ENCODE data around the gene FXYD6. TPM values are rescaled to one million over a fixed set of nuclear protein-coding genes. Genes with fewer than 3 reads are reported as not detected.

The FXYD6 gene
- polyA plus RNA-seq, 3 donors = 111 to 141 (median 136) TPM

GRCh38 chr11:117913736-117914397 lies 37.4 kb upstream of the FXYD6 start:
- no peak for DNase-seq

GRCh38 chr11:117912497-117912896 lies 36.0 kb upstream of the FXYD6 start:
- DNase-seq = no peak

DNA sequence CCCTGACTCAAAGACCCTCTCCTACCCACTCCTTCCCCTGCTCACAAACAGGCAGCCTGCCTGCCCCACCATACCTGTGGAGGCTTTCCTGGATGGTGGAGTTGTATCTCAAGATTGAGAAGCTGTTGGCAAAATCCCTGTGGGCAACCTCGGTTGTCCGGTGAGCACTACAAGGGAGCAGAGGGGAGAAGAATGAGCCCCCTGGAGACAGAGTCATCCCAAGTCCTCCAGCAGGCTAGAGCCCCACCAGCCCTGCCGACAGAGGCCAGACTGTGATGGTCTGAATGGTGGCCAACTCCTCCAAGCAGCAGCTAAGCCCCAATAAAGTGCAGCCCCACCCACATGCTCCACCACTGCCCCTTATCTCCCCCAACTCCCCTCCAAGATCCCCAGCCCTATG lies 35.2 kb upstream of the FXYD6 start:
- no peak for DNase-seq

GRCh38 chr11:117910941-117911655 lies 34.6 kb upstream of the FXYD6 start:
- no peak for DNase-seq

DNA sequence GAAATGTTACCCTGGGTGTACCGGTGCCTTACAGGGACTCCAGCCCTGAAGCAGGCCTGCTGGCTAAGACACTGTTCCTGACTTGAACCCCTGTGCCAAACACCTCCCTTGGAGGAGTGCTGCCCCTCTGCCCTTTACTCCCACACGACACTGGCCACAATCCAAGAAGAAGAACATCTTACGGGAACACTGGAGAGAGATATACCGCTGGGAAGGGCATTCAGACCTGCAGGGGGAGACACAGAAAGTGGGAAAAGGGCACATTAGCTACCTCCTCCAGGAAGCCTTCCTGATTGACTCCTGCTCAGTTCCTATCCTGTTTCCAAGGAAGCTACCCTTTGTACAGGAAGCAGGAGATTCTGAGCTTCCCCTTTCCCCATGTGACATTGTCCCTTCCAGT lies 34.1 kb upstream of the FXYD6 start:
- no peak for DNase-seq

- no peak for DNase-seq
Observed at GRCh38 chr11:117909611-117910382, 33.3 kb upstream of the FXYD6 start.

DNA sequence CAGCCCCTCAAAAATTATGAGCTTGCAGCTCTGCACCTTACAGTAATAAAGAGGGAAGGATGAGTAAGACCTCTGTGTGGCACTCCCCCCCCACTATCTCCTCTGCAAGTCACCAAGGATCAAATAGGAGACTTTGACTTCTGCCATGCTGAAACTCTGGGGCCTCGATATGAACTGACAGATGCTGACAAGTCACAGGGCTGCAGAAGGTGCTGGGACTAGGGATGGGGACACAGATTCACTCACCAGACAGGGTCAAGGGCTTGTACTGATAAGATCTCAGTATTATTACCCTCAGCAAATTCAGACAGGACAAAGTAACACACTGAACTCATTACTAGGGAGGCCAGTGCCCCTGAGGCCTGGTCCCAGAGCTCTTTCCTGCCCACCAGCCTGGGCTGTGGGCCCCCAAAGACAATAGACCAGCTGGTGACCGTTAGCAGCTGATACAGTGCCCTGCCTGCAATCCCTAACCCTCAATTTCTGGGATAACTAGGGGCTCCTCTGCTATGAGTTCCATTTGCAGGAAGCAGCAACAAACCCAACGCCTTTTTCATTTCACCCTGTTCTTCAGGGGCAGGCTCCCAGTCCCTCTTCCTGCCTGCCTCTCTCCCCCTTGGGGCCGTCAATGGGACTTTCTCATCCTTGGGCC lies 32.6 kb upstream of the FXYD6 start:
- no peak for DNase-seq

DNA sequence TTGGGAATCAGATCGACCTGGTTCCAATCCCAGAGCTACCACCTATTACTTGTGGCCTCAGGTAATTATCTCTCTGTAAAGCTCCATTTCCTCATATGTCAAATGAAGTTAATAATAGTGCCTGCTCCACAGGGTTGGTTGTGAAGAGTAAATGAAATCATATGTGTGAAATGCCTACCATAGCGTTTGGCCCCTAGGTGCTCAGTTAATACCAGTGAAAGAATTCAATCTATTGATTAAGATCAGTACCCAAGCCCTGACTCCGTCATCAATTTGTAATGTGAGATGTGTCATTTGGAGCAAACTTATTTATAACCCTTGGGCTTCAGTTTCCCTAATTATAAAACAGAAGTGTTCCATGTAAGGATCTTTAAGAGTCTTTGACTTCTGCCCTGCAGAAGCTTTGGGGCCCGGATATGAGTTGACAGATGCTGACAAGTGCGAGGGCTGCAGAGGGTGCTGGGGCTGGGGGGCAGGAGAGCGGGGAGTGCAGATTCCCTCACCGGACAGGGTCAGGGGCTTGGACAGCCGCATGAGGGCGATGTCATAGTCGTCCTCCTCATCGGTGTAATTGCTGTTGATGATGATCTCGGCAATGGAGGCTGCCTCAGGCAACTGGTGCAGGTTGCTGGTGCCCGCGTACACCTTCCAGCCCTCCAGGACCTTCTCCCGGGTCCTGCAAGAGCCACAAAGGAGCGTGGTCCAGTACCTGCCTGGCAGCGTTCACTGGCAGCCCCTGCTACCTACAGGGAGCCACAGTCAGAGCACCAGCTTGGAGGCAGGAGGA lies 31.8 kb upstream of the FXYD6 start:
- no peak for DNase-seq

GRCh38 chr11:117907276-117908108 lies 31.0 kb upstream of the FXYD6 start:
- peak; percentile 81 for DNase-seq

GRCh38 chr11:117906710-117907109 lies 30.3 kb upstream of the FXYD6 start:
- no peak for DNase-seq

- no peak for DNase-seq
Observed at GRCh38 chr11:117906126-117906525, 29.7 kb upstream of the FXYD6 start.

GRCh38 chr11:117905524-117905923 lies 29.1 kb upstream of the FXYD6 start:
- DNase-seq = no peak

DNA sequence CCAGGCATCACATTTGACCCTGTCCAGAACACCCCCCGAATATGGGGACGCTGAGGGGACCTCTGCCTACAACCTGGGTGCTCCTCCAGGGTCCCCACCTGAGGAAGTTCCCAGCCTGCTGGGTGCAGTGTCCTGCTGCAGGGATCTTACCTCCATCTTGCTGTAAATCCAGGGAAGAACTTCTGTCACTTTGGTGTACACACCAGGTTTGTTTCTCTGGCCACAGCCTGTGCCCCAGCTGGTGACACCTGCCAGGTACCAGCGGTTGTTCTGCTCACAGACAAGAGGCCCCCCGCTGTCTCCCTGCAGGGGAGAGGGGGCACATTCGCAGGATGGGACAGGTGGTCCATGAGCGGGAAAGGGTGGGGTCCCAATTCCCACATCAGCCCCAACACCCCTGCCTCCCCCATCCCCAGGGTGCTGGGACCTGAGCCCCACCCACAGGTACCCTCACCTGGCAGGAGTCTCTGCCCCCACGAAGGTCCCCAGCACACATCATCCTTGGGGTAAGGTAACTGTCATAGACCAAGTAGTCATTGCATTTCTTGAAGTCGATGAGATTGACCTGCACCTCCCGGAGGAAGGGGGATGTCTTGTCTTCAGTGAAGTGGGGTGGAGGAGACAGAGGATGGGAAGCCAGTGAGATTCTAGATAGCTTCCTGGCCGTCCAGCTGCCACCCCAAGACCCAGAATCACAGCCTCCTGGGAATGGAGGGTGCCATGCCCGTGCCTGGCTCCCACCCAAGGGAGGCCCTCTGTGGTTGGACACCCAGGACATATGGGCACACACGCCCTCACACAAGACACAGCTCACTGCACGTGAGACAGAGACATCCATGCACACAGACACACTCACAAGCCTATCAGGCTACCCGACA lies 27.3 kb upstream of the FXYD6 start:
- no peak for DNase-seq

GRCh38 chr11:117902001-117902845 lies 25.8 kb upstream of the FXYD6 start:
- DNase-seq = no peak

DNA sequence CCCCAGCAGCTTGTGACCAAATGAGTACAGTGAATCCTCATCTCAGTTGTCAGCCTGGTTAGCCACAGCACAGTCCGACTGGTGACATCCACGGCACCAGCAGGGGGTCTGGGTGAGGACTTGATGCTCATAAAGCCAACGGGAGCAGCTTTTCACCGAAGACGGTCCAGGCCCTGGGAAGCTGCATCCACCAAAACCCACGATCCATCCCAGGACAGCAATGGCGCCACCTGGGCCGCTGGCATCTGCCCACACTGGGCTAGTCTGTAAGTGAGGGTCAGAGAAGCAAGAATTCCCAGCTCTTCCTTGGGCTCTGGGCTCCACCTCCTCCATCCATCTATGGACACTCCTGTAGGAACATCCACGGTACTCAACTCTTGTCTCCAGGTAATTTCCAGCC lies 25.1 kb upstream of the FXYD6 start:
- DNase-seq = no peak

- DNase-seq = no peak
Observed at GRCh38 chr11:117900720-117901440, 24.4 kb upstream of the FXYD6 start.

- no peak for DNase-seq
Observed at GRCh38 chr11:117900121-117900648, 23.7 kb upstream of the FXYD6 start.

DNA sequence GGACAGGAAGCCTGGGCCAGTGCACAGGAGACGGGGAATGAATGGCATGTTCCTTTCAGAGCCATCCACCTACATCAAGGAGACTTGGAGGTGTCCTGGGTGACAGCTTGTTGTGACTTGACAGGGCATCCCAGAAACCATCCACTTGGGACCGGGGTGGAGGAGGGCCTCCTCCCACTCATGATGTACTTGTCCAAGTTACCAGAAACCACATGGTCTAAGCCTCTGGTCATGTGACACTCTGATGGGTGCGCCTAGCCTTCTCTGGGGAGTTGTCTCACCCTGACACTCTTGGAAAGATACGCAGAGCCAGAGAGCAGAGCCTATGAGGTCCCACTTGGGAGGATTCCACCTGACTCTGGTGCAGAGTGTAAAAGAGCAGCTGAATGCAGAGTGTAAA lies 21.6 kb upstream of the FXYD6 start:
- no peak for DNase-seq
